ENCODE results near the gene CTNNA2. TPM values are rescaled to one million over a fixed set of nuclear protein-coding genes. Genes with fewer than 3 reads are reported as not detected.
"Not testable (repeated sequence)": the region's sequence is repeated elsewhere in the genome, so short reads cannot be mapped to it uniquely, and the experiment has no call there.

CTNNA2 gene
- total RNA-seq, 1 donor from 2014 or later = 182 TPM

DNA sequence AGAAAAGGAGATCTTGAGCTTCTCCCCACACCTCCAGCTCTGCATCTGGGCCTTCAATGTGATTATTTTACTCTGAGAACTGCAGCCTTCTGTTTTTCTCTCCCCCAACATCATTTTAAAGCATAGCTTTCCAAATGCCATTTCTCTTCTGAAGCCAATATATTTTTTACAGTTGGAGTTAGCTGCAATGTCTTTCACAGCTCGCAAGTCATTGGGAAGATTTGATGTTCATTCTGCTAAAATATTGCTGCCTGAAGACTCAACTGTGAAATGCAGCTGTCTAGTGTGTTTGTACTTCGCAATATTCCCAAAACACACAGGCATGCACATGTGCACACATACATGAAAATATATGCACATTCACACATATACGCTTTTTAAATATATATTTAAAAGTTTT, 496.4 kb downstream of the CTNNA2 start:
- no peak for DNase-seq (ENCODE audit: low spot score in 2 of 2)

DNA sequence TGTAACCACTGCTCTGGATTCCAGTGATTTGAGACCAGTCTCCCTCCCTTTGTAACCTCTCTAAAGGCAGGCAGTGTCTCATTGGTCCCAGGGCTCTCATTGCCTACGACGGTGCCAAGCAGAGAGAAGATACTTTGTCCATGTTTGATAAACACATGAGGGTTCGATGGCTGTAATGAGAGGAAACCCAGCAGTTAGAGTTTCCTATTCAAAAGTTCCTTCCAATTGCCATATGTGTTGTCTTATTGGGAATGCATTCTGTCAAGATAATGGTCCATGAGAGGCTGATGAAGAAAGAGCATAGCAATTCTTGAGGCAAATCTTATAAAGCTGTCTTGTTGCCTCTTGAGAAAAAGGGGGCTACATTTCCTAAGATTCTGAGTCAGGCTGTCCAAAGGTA, 499.2 kb downstream of the CTNNA2 start:
- no peak for DNase-seq (ENCODE audit: low spot score in 2 of 2)
- no peak for FAIRE-seq

More for the DNA sequence above, 496.4 kb downstream of the CTNNA2 start:
- FAIRE-seq = no peak

DNA sequence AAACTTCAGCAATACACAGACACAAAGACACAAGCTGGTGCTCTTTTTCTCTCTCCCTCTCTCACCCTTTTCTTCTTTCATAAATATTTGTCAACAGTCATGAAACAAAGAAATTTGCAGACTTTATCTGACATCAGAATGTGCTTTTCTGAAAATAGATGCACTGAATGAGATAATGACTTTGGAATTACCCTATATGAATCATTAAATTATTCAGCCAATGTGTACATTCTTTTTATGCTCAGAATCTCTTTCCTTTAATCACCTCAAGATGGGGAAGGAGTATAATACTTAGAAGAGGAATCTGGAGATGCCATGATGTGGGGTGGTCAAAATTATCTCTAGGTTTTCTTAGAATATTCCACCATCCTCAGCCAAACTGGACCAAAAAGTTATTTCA, 501.8 kb downstream of the CTNNA2 start:
- FAIRE-seq = no peak
- DNase-seq (ENCODE audit: low spot score in 2 of 2) = no peak

DNA sequence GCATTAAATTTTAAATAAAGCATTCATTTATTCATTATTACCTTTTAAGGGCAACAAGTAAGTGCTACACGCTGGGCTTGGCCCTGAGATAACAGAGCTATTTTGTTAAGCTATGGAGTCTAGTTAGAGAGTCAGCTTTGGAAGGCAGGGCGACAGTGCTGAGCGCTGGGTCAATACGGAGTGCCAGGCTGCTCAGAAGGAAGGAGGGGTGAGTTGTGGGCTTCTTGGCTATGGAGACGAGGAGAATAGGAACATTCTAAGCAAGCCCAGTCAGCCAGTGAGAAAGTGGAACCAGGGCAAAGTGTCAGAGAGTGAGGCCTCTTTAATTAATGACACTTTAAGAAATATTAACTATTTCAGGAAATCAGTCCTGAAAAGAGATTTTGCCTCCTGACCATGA, 503.3 kb downstream of the CTNNA2 start:
- FAIRE-seq = no peak
- DNase-seq (ENCODE audit: low spot score in 2 of 2) = no peak

DNA sequence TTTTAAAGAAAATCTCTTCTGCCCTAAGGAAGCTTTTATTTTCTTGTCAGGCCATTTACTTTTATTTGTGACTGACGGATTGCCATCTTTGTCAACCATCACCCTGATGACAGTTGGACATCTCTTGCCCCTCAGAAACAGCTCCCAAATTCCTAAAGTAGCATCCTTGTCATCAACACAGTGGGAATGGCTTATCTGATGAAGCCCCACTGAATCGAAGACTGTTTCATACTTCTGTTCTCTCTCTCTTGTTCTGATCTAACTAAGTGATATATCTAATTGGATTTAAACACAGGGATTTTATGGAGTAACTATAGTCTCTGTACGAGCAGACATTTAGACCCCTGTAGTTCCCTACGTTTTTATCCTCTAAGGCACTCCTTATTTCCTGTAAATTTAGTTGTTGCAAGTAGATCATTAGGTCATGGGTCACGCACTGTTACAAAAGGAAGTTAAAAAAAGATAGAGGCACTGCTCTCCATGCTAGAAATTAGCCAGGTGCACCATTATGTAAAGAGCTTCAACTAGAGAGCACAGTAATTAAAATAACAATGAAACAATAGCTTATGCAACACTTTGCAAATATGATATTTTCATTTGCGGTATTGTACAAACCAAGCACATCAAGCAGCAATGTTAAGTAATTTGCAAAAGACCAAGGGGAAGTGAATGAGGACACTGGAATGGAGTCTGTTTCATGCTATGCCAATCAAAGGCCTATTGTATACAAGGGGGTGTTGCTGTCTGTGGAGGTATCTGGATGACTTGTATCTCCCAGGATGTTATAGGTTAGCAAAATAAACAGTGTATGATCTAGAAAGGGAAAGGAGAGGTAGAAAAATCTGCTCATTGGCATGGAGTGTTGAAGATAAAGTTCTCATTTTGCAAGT, 507.0 kb downstream of the CTNNA2 start:
- DNase-seq (ENCODE audit: low spot score in 2 of 2) (no peak), FAIRE-seq (no peak)

DNA sequence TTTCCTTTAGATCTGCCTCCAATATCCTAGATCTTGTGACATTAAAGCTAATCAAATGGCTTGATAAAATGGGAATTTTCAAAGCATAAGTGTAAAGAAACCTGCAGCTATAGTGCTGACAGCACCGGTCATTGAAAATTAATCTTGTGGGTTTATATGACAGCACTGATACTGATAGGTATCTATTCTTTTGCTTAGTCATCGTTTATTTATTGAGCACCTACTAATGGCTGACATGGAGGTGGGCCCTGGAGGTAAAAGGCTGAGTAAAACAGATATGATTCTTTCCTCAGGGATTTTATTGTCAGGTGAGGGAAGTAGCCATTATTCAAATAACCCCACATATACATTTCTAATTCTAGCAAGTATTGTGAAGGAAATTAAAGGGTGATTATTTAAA, 509.2 kb downstream of the CTNNA2 start:
- FAIRE-seq = no peak
- no peak for DNase-seq (ENCODE audit: low spot score in 2 of 2)

DNA sequence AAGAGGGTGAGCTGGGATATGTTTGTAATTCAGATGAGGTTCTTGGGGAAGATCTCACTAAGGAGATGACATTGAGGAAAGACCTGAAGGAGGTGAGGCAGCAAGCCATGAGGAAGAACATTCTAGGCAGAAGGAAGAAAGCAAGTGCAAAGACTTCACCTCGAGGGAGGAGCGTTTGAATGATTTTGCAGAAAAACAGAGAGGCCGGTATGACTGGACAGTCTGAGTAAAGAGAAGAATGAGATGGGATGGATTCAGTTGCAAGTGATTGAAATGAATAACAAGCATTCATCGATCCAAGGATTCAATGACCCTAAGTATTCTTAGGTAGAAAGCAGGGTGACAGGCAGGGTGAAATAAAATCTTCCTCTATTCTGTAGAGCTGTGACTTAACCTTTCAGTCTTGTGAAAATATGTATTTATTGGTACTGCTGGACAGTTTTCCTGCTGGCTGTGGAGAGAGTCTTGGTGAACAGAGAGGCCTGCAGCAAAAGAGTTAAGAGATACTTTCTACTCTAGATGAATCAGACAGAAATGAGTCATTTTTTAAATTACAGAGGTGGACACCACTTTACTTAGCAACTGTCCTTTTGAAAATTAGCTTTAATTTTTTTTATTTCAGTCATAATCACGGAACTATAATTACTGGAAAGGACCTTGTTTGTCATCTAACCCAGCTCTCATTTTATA, 513.3 kb downstream of the CTNNA2 start:
- FAIRE-seq = no peak
- no peak for DNase-seq (ENCODE audit: low spot score in 2 of 2)

DNA sequence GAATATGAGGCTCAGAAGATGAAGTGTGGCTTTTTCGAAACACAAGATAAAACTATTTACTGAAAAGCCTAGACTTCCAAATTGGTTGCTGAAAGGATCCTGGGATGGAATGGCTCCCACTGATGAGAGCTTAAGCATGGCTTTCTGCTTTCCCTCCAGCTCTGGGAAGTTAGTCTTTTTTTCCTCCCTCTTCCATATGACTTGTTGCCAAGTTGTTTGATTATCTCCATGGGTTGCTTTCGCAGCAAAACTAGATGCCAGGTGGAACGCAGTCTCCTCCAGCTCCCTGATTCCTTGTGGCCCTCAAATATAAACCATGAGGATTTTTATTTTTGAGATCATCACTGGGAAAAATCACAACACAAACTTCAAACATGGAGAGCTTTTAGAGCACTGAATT, 515.2 kb downstream of the CTNNA2 start:
- DNase-seq (ENCODE audit: low spot score in 2 of 2) = no peak
- no peak for FAIRE-seq

DNA sequence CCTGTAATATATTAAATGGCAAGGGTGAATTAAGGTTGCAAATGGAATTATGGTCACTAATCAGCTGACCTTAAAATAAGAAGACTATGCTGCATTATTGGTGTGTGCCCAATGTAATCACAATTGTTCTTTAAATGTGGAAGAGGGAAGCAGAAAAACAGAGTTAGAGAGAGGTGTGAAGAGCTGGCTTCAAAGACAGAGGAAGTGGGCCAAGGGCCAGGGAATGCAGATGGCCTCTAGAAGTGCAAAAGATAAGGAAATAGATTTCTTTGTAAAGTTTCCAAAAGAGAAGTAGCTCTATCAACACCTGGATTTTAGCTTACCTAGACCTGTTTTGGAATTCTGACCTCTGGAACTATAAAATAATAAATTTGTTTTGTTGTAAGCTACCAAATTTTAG, 515.7 kb downstream of the CTNNA2 start:
- no peak for DNase-seq (ENCODE audit: low spot score in 2 of 2)

DNA sequence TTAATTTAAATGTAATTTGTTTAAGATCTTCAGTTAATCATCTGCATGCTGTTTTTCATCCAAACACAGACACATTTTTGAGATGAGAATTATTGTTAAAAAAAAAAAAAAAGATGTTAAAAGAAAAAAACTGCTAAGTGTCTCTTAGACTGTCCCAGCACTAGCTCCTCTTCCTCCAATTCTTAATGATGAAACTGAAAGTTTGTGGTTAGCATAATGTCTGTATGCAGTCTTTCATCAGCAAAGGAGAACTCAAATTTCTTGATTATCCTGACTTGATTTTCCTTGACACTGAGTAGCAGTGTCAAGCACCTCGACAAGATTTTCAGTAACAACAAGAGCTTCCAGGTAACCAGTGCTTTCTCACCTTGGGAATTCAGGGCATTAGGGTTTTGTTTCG, 517.3 kb downstream of the CTNNA2 start:
- no peak for FAIRE-seq
- no peak for DNase-seq (ENCODE audit: low spot score in 2 of 2)

More for the DNA sequence above, 515.7 kb downstream of the CTNNA2 start:
- FAIRE-seq = no peak

DNA sequence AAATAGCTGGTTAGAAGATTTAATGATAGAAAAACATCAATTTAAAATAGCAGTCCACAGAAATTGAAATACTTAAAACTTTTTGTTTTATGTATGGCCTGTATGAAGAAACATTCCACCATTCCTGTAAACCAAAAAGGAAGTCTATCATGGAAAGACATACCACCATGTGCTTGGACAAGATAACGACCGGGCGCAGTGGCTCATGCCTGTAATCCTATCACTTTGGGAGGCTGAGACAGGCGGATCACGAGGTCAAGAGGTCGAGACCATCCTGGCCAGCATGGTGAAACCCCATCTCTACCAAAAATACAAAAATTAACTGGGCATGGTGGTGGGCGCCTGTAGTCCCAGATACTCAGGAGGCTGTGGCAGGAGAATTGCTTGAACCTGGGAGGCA, 519.8 kb downstream of the CTNNA2 start:
- DNase-seq (ENCODE audit: low spot score in 2 of 2); FAIRE-seq: not testable (repeated sequence)

DNA sequence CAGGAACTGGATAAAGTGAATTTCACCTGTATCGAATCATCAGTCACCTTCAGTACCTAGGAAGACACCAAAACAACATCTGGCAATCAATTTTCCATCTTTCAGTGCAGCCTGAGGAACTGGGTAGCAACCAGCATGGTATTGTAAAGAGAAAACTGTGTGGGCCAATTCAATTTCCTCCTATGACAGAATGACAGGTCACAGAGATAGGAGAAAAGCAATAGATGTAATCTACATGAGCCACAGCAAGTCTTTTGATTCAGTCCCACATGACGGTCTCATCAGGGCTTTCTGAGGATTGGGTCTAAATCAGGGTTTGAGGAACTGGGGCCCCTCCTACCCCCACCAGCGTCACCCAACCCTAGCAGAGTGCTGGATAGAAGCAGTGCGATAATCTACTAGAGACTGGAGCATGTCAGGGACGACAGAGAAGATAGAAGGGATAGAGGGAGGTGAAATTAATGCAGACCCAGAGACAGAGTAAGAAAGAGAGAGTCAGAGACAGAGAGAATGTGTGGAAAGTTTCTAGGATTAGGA, 523.0 kb downstream of the CTNNA2 start:
- no peak for FAIRE-seq
- DNase-seq (ENCODE audit: low spot score in 2 of 2) = no peak

DNA sequence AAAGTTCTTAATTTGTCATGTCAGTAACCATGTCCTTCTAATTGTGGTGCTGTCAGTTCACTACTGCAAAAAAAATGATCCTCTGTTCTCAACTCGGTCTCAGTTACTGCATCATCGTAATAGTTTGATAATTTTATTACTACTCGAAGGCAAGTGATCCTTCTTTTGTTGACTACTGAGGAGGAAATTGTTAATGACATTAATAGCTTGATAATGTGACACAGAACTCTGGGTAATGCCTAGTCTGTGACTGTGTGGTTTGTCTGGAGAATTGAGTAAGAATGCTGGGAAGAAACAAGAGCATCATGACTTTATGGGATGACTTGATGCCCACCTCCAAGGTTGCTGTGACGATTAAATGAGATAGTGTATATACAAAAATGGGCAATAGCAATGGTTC, 524.5 kb downstream of the CTNNA2 start:
- no peak for FAIRE-seq
- DNase-seq (ENCODE audit: low spot score in 2 of 2) = no peak

DNA sequence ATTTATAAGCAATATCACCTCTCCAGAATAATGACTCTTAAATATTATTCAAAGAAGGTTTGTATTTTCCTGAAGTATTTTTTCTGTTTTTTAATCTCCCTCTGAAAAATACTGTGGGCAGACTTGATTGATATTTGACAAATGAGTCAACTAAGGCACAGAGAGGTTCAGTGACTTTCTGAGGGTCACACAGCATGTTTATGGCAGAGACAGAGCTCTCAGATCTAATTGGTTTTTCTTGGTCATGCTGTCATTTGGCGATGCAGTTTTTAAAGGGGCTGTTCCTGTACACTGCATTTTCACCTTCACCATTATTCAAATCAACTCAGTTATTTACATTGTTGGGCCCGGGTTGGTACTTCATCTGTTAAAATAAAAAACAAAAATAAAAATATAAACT, 527.4 kb downstream of the CTNNA2 start:
- FAIRE-seq (no peak), DNase-seq (ENCODE audit: low spot score in 2 of 2) (no peak)

DNA sequence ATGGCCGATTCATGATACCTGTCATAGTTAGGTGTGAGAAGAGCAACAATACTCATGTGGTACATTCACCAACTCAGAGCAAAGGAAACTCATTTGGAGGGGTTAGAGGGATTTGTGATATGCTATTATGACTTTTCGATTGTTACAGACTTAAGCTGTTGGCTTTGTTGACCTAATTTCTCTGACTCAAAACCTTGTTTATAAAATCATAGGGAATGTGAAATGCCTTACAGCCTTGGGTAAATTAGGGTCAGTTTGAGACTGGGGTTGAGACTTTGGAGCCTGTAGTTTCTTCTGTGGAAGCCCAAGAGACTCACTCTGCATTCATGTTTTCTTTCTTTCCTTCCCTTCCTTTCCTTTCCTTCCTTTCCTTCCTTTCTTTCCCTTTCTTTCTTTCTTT, 529.8 kb downstream of the CTNNA2 start:
- FAIRE-seq (no peak), DNase-seq (ENCODE audit: low spot score in 2 of 2) (no peak)

DNA sequence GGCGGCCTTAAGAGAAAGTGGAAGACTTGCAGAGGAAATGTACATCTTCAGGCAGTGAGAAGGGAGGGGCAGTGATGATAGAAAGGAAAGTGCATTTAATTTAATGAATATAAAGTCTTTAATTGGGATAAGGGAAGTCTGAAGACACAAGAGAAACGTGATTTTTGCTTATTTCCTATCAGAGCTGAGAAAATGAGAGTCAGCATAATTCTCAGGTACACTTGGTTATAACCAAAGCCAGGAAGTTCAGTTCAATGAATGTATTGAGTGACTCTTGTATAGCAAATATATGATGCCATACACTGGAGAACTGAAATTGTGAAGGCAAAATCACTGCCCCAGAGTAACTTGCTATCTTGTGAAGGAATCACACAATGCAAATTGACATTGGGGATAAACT, 535.4 kb downstream of the CTNNA2 start:
- no peak for DNase-seq (ENCODE audit: low spot score in 2 of 2)
- no peak for FAIRE-seq

DNA sequence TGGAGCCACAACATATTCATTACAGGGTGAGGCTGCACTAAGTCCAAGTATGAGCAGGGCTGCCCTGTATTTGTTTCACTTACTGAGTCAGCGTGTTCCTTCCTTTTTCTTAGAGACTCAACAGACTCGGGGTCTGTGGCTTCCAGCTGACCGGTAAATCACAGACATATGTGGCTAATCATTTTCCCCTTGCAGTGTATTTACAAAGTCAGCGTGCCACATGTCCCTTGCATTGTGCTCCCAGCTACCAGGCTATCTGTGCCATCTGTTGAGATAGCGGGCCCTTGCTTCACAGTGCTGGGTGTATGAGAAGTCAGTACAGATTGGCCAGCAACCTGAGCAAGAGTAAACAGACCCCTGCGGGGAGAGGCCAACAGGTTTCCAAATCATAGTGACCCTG, 537.4 kb downstream of the CTNNA2 start:
- FAIRE-seq (no peak), DNase-seq (ENCODE audit: low spot score in 2 of 2) (no peak)

DNA sequence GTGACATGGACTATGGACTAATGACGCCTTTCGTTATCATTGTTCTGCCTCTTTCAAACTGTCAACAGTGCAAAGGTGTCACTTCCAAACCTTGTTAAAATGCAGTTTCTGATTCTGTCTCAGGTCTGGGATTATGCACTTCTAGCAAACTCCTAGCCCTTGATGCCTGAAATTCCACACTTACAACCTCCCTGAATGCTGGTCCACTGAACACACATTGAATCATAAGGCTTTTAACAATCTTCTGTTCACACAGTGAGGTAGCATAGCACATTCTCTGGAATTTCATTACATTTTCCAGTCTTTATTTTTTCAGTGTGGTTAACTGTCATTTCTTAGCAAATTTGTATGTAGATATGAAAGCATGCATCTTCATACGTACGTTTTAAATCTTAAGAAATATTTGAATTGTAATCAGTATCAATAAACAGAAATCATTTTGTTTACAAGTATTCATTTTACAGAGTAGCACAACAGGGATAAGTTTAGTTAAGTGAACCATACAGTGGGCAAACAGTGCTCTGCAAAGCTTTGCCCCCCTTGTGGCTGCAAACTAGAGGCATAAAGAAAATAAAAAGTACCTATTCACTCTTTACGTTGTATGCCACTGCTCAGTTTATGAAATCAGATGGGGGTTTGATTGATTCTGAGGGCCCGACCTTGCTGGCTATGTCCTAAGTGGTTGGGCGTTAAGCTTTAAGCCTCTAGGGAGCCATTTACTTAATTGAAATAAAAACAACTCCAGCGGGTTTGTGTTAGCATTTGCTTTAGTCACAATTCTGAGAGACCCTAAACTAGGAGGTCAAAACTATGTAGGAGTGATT, 540.9 kb downstream of the CTNNA2 start:
- FAIRE-seq (no peak), DNase-seq (ENCODE audit: low spot score in 2 of 2) (no peak)

DNA sequence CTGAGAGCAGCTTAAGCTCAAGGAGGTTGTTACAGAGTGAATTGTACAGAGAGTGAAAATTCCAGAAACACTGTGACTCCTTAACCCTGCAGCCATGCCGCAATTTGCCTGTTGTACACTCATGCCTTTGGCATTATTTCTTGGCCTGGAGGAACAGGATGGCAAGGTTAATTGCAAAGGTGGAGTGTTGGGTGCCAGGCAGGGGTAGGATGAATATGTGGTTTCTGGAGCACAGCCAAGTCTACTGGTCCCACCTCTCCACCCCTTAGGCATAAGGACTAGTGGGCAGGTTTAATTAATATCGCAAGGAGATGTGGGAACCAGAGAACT, 541.5 kb downstream of the CTNNA2 start:
- no peak for FAIRE-seq
- no peak for DNase-seq (ENCODE audit: low spot score in 2 of 2)

DNA sequence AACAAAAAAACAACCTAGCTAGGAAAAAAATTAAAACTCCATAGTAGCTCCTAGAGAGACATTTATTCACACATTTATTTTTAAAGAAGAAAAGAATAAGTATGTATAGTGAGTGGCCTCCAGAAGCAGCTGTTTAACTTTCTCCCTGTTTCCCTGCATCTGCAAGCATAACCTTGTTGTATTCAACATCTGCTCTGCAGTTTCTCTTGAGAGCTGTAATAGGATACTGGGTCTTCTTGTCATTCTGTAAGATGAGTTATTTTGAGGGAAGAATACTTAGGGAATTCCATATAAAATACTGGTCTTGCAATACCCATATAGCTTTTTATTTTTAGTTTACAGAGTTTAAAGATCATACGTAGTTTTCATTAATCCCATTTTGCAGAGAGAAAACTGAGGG, 545.1 kb downstream of the CTNNA2 start:
- DNase-seq (ENCODE audit: low spot score in 2 of 2) = no peak
- FAIRE-seq = no peak

DNA sequence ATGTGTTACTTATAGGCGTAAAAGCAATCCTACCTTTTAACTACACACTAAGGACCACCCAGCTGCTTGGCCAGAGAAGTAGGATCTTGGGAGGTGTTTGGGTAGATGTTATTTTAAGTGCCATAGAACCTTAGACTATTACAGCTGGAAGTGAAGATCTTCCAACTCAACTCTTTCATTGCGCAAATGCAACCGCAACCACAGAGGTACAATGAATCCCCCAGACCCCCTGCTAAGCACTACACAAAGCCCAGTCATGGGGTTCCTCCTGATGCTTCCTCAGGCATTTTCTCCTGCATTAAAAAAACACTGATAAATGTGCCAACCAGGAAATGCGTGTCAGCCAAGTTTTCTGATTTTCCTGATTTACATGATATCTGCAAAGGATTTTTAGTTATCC, 545.7 kb downstream of the CTNNA2 start:
- FAIRE-seq = no peak

More for the DNA sequence above, 545.7 kb downstream of the CTNNA2 start:
- DNase-seq (ENCODE audit: low spot score in 2 of 2) = no peak

Measured in frontal cortex (tissue), 4 donors.